Activated CD8-positive, alpha-beta T cell treated with anti-CD3 and anti-CD28 coated beads, Interleukin-2, amount 10 ng/mL, durations not matched to agents 7 days and 5 days (primary cell): ENCODE results near the gene CNGB1. TPM values are rescaled to one million over a fixed set of nuclear protein-coding genes. Genes with fewer than 3 reads are reported as not detected.

Source experiments
- ATAC-seq: fragments of 150-1000 bp; cut with Tn5 transposase; one replicate; pipeline ENCODE4 v1.10.0; 2021; ENCODE audit warnings: moderate library complexity
- CTCF ChIA-PET: fragments of 350-600 bp; sonication (Branson Sonifier 250); formaldehyde crosslinking; loops from one replicate; lab custom pipeline; 2021; ENCODE audit warnings: antibody characterized with exemption; lab: Charles Lee
- POLR2A ChIA-PET: fragments of 350-600 bp; sonication (Branson Sonifier 250); formaldehyde crosslinking; loops from one replicate; lab custom pipeline; 2021; ENCODE audit warnings: antibody characterized with exemption; lab: Charles Lee
- DNase-seq: peaks from one replicate; pipeline ENCODE4 v3.0.0-alpha.2; 2020
- H3K27ac Mint-ChIP-seq: one replicate; pipeline ENCODE4 v1.8.0; 2021; ENCODE audit warnings: mild to moderate bottlenecking, mixed read lengths
- H3K27me3 Mint-ChIP-seq: one replicate; pipeline ENCODE4 v1.8.0; 2021; ENCODE audit warnings: low read depth, mixed read lengths
- H3K36me3 Mint-ChIP-seq: one replicate; pipeline ENCODE4 v1.8.0; 2021; ENCODE audit warnings: low read depth, mixed read lengths
- H3K4me1 Mint-ChIP-seq: one replicate; pipeline ENCODE4 v1.8.0; 2021; ENCODE audit warnings: low read depth, mixed read lengths
- H3K4me3 Mint-ChIP-seq: one replicate; pipeline ENCODE4 v1.8.0; 2021; ENCODE audit warnings: mild to moderate bottlenecking, mixed read lengths
- H3K9me3 Mint-ChIP-seq: one replicate; pipeline ENCODE4 v1.8.0; 2022; ENCODE audit warnings: mixed read lengths; ENCODE audit not compliant: insufficient read depth
- total RNA-seq, 2 experiments: library from RNA; stranded (reverse); gene quantifications; one replicate each; pipeline ENCODE4 v1.2.3, GENCODE V29; 2021

Gene CNGB1
- total RNA-seq, 2 experiments from 2014 or later, result not detected

DNA sequence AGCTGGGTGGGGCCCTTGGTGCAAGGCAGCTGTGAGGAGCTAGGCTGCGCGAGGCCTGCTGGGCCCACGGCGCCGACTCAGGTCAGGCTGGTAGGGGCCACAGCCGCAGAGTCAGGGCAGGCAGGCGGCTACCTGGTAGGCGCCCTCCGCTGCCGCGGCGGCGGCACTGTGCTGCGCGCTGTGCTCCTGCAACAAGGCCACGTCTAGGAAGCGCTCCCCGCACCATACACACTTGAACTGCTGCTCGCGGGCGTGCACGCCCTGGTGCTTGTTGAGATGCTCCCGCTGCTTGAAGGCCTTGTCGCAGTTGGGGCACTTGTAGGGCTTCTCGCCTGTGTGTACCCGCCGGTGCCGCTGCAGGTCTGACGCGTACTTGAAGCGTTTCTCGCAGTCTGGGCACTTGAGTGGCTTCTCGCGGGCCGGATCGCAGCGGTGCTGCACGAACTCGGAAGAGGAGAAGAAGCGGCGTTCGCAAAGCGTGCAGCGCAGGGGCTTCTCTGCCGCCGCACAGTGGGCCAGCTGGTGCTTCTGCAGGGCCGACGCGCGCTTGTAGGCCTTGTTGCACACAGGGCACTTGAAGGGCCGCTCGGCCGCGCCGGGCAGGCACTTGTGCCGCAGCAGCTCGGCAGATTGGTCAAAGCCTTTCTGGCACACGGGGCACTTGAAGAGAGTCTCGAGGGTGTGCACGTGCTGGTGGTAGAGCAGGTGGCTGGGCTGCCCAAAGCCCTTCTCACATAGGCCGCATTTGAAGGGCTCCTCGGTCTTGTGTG lies 25.7 kb upstream of the CNGB1 start:
- Mint-ChIP-seq H3K4me1 (peaks cover 49% of the 10 kb centered on the region), H3K4me3 (no peak overlapping the region), H3K27ac (no peak overlapping the region), H3K36me3 (peaks cover 35% of the 10 kb centered on the region), H3K27me3 (no peaks in the 10 kb centered on the region), H3K9me3 (no peaks in the 10 kb centered on the region)
- ChIA-PET CTCF (no interaction called here), POLR2A (no interaction called here)
- ATAC-seq (no peak), DNase-seq (no peak)

GRCh38 chr16:57995721-57996405 lies 24.9 kb upstream of the CNGB1 start:
- DNase-seq (no peak), ATAC-seq (no peak)
- Mint-ChIP-seq H3K4me3 (no peak overlapping the region), H3K36me3 (peaks cover 35% of the 10 kb centered on the region), H3K27me3 (no peaks in the 10 kb centered on the region), H3K9me3 (no peaks in the 10 kb centered on the region), H3K4me1 (peaks cover 45% of the 10 kb centered on the region), H3K27ac (peak overlapping the region; percentile 46)
- ChIA-PET CTCF (no interaction called here), POLR2A (no interaction called here)

DNA sequence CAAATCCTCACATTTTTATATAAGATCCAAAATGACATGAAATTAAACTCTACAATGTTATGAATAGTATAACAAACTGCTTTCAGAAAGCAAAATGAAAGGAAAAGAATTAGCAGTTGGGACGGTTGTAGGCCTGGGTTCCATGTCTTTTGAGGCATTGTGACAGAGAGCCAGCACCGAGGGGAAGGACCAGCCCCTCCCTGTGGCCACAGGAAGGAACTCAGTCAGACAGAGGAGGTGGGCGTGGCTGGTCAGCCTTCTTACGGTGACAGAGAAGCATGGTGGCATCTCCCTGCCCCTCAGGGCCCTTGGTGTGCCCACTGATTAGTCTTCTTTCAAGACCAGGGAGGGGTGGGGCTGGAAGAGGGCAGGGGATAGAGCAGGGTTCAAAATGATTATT lies 23.9 kb upstream of the CNGB1 start:
- Mint-ChIP-seq H3K4me3 (peak overlapping the region; percentile 1), H3K27me3 (no peaks in the 10 kb centered on the region), H3K4me1 (peaks cover 45% of the 10 kb centered on the region), H3K27ac (peak overlapping the region; percentile 63), H3K36me3 (peaks cover 35% of the 10 kb centered on the region), H3K9me3 (no peaks in the 10 kb centered on the region)
- ChIA-PET POLR2A (no interaction called here), CTCF (no interaction called here)
- ATAC-seq (peak; percentile 21), DNase-seq (peak; percentile 74)

GRCh38 chr16:57994361-57994760 lies 23.4 kb upstream of the CNGB1 start:
- peaks cover 45% of the 10 kb centered on the region for H3K4me1 Mint-ChIP-seq
- CTCF ChIA-PET, result no interaction called here
- H3K9me3 Mint-ChIP-seq, result no peaks in the 10 kb centered on the region
- no peaks in the 10 kb centered on the region for H3K27me3 Mint-ChIP-seq
- DNase-seq (no peak), ATAC-seq (no peak)
- H3K4me3 Mint-ChIP-seq, result peak overlapping the region; percentile 1
- peaks cover 35% of the 10 kb centered on the region for H3K36me3 Mint-ChIP-seq
- peak overlapping the region; percentile 63 for H3K27ac Mint-ChIP-seq
- POLR2A ChIA-PET, result no interaction called here

DNA sequence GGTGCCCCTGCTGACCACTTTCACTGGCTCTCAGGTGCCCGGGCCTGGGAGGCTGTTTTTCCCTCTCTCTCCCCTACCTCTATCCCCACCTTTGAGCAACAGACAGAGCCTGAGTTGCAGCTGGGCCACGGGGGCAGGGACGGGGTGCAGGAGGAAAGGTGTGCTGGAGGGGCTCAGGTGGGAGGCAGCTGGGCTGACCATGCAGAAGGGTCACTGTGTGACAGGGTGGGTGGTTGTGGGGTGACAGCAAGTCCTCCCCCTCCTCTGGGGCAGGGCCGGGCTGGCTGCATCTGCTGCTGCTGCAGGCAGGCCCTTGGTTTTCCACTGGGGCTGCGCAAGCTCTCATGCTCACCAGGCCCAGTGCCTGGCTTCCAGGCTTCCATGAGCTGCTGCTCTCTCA lies 23.0 kb upstream of the CNGB1 start:
- no peaks in the 10 kb centered on the region for H3K9me3 Mint-ChIP-seq
- H3K4me1 Mint-ChIP-seq, result peaks cover 41% of the 10 kb centered on the region
- ChIA-PET POLR2A (no interaction called here), CTCF (no interaction called here)
- H3K27me3 Mint-ChIP-seq, result no peaks in the 10 kb centered on the region
- H3K27ac Mint-ChIP-seq, result no peak overlapping the region
- peaks cover 35% of the 10 kb centered on the region for H3K36me3 Mint-ChIP-seq
- DNase-seq (no peak), ATAC-seq (no peak)
- H3K4me3 Mint-ChIP-seq, result no peak overlapping the region

GRCh38 chr16:57993438-57993837 lies 22.5 kb upstream of the CNGB1 start:
- no peak for DNase-seq
- no peak for ATAC-seq
- Mint-ChIP-seq H3K9me3 (no peaks in the 10 kb centered on the region), H3K4me3 (no peak overlapping the region), H3K27me3 (no peaks in the 10 kb centered on the region), H3K27ac (no peak overlapping the region), H3K4me1 (peaks cover 36% of the 10 kb centered on the region), H3K36me3 (peaks cover 35% of the 10 kb centered on the region)
- POLR2A ChIA-PET, result no interaction called here
- CTCF ChIA-PET, result no interaction called here

GRCh38 chr16:57992084-57992483 lies 21.2 kb upstream of the CNGB1 start:
- no peak for ATAC-seq
- ChIA-PET POLR2A (no interaction called here), CTCF (no interaction called here)
- Mint-ChIP-seq H3K27me3 (peaks cover under 1% of the 10 kb centered on the region), H3K36me3 (peaks cover 21% of the 10 kb centered on the region), H3K4me3 (no peak overlapping the region), H3K9me3 (no peaks in the 10 kb centered on the region), H3K27ac (no peak overlapping the region), H3K4me1 (peaks cover 22% of the 10 kb centered on the region)
- DNase-seq, result no peak

DNA sequence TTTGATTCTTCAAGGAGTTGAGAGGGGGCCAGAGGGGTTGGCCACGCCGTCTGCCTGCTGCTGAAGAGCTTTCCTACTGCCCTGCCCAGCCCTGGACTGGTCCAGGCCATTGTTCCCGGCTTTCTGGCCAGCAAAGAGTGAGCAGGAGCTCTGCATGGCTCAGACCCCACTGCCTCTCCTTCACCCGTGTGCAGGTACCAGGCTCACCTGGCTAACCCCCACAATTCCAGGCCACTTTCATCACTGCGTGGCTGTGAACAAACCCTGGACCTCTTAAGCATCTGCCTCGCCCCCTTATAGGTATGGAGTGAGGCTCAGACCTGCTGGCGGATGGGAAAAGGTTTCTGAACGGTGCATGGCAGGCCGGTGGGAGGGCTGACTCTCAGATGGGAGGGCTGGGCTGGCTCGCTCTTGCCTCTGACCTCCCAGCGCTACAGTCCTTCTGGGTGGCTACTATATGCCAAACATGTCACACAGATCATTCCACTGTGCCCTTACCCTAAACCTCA lies 20.7 kb upstream of the CNGB1 start:
- DNase-seq (no peak), ATAC-seq (no peak)
- Mint-ChIP-seq H3K27ac (no peak overlapping the region), H3K4me3 (no peak overlapping the region), H3K27me3 (peaks cover 5% of the 10 kb centered on the region), H3K36me3 (peaks cover 19% of the 10 kb centered on the region), H3K9me3 (no peaks in the 10 kb centered on the region), H3K4me1 (peaks cover 21% of the 10 kb centered on the region)
- POLR2A ChIA-PET, result no interaction called here
- CTCF ChIA-PET, result no interaction called here

DNA sequence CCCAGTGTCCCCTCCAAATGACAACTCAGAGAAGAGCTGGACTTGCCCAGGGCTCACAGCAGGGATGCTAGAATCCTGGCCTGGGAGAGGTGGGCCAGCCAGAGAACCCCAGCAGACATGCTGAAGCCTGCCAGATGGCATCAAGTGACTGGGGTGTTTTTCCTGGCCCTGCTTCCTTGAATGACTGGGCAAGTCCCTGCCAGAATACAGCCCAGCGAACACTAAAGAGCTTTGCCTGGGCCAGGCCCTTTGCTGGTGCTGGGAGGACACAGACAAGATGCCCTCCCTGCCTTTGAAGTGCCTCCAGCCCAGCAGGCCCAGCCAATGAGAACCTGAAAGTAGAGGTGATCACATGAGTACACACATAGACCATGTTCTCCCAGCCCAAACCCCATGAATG lies 18.0 kb upstream of the CNGB1 start:
- ChIA-PET POLR2A (interaction anchor here (2.0 kb wide), 1 partner anchor 12 kb away, joined by 8 read pairs; the partner anchor contains the start of genes USB1 and ZNF319), CTCF (interaction anchor here (1.5 kb wide), 1 partner anchor 11 kb away, joined by 5 read pairs; the partner anchor contains the start of gene ZNF319)
- no peak for ATAC-seq
- Mint-ChIP-seq H3K4me1 (peaks cover 11% of the 10 kb centered on the region), H3K9me3 (no peaks in the 10 kb centered on the region), H3K4me3 (no peak overlapping the region), H3K27me3 (peaks cover 12% of the 10 kb centered on the region), H3K27ac (no peak overlapping the region), H3K36me3 (no peaks in the 10 kb centered on the region)
- no peak for DNase-seq

GRCh38 chr16:57987441-57988177 lies 16.7 kb upstream of the CNGB1 start:
- Mint-ChIP-seq H3K27me3 (peaks cover 12% of the 10 kb centered on the region), H3K36me3 (no peaks in the 10 kb centered on the region), H3K27ac (no peak overlapping the region), H3K4me1 (peaks cover 11% of the 10 kb centered on the region), H3K4me3 (no peak overlapping the region), H3K9me3 (no peaks in the 10 kb centered on the region)
- ATAC-seq, result no peak
- ChIA-PET CTCF (no interaction called here), POLR2A (interaction anchor here (1.3 kb wide), 1 partner anchor 11 kb away, joined by 3 read pairs; no protein-coding TSS in a partner anchor)
- DNase-seq, result no peak

GRCh38 chr16:57986196-57986595 lies 15.3 kb upstream of the CNGB1 start:
- Mint-ChIP-seq H3K4me1 (peaks cover 11% of the 10 kb centered on the region), H3K36me3 (no peaks in the 10 kb centered on the region), H3K27ac (no peak overlapping the region), H3K27me3 (peaks cover 15% of the 10 kb centered on the region), H3K4me3 (peak overlapping the region; percentile 82), H3K9me3 (no peaks in the 10 kb centered on the region)
- ATAC-seq, result no peak
- ChIA-PET POLR2A (no interaction called here), CTCF (no interaction called here)
- no peak for DNase-seq
